Heart right ventricle (tissue), 16 donors: ENCODE results near the gene SLC1A2. TPM values are rescaled to one million over a fixed set of nuclear protein-coding genes. Genes with fewer than 3 reads are reported as not detected.

ENCODE experiments used
- ATAC-seq, 8 donors: fragments of 200-7000 bp; cut with Tn5 transposase; one replicate each; pipeline ENCODE4 v1.9.1; 2020; ENCODE audit warnings: mild to moderate bottlenecking in 8 of 8, moderate library complexity in 8 of 8, moderate number of reproducible peaks in 1 of 8
- DNase-seq, 2 donors: peaks; one replicate each; pipeline ENCODE4 v3.0.0-alpha.2; 2020
- H3K27ac ChIP-seq, 10 donors: fragments of 200-600 bp; sonication (generic) in 2 of 10; one replicate each; pipeline versions ENCODE4 v1.5.0 to v1.8.0; 2020 to 2022; ENCODE audit warnings: mild to moderate bottlenecking in 3 of 10
- H3K27me3 ChIP-seq, 7 donors: fragments of 200-600 bp; one replicate each; pipeline ENCODE4 v1.8.0; 2021 to 2022; ENCODE audit warnings: mild to moderate bottlenecking in 2 of 7
- H3K36me3 ChIP-seq, 9 donors: fragments of 200-600 bp; sonication (generic) in 1 of 9; one replicate each; pipeline versions ENCODE4 v1.5.0 to v1.8.0; 2020 to 2022; ENCODE audit warnings: mild to moderate bottlenecking in 2 of 9
- H3K4me1 ChIP-seq, 9 donors: fragments of 200-600 bp; sonication (generic) in 1 of 9; one replicate each; pipeline versions ENCODE4 v1.5.0 to v1.8.0; 2020 to 2022; ENCODE audit warnings: mild to moderate bottlenecking in 4 of 9
- H3K4me3 ChIP-seq, 10 donors: fragments of 200-600 bp; sonication (generic) in 2 of 10; one replicate each; pipeline versions ENCODE4 v1.5.0 to v1.8.0; 2020 to 2022; ENCODE audit warnings: mild to moderate bottlenecking in 7 of 10, moderate library complexity in 2 of 10
- H3K9me3 ChIP-seq, 11 donors: fragments of 200-600 bp in 10 of 11; sonication (generic) in 2 of 11; one replicate each; pipeline versions ENCODE4 v1.5.0 to v1.8.0; 2013 to 2022; ENCODE audit warnings: mild to moderate bottlenecking in 2 of 11, control low read depth in 1 of 11, moderate library complexity in 1 of 11
- WGBS, 2 donors: extraction: QIAGEN DNeasy Blood & Tissue Kit; methylation state at CpG; one replicate each; pipeline ENCODE4 v1.1.7; 2013; ENCODE audit warnings: inconsistent platforms in 1 of 2; 5-methylcytosine and 5-hydroxymethylcytosine counted together
- intact Hi-C, 10 donors: fragments of 100-400 bp; cut with DNase I; formaldehyde crosslinking; loops; one replicate each; pipeline versions ENCODE4 v1.11.1 to v1.14.2; 2022
- polyA plus RNA-seq, 2 donors: library from polyadenylated mRNA; stranded (reverse); fragments of 200-250 nt; gene quantifications; one replicate each; pipeline ENCODE4 v1.2.3, GENCODE V29; 2013
- total RNA-seq, 10 donors: library from RNA; stranded (reverse); fragmentation: NEBNext Ultra II Directional in 3 of 10; extraction: Animal tissue kit (Norgen Biotek cat#: 25700) in 3 of 10; gene quantifications; one replicate each; pipeline versions ENCODE4 v1.2.1 to v1.2.4, GENCODE V29; 2021 to 2023
- TF ChIP-seq, protein P1 (sequence below), 9 donors: fragments of 200-600 bp; sonication (generic) in 2 of 9; IDR thresholded peaks; one replicate each; pipeline versions ENCODE4 v1.5.0 to v1.8.0; 2021 to 2022; ENCODE audit warnings: antibody characterized with exemption in 9 of 9, mild to moderate bottlenecking in 5 of 9, moderate library complexity in 1 of 9
- donor health status: Arrhythmogenic right ventricular cardiomyopathy.
- donor health status: ischemic (EF 13 %, LVEDD 7.1; RV severe dilation, severe dysfunction).
- donor health status: healthy with polysubstance abuse.
- donor health status: DM: no; HTN: yes; CAD: no.
- donor health status: DM: no; HTN: no; CAD: no.
- donor health status: ischemic (EF 25% LVEDD 6.9; RV normal size, moderate dysfunction).
- donor health status: ischemic (EF 25% LVEDD 5.7; RV mildly dilated, moderate dysfunction).
- donor health status: healthy.
- donor health status: DM: yes; HTN: yes; CAD: no.
- donor health status: Ischemic cardiomyopathy.
- donor health status: ischemic (EF 35%, LVEDD 5.7; RV mildly dilated, moderate dysfunction).
- donor health status: nonischemic (EF 11% LVEDD 7.7; RV severe dilation, severe dysfunction).
- donor health status: DM: yes; HTN: yes; CAD: no.
- donor health status: PGD.
- donor health status: ischemic (EF 29% LVEDD 5.4; RV normal size, mild dysfunction).
- donor health status: nonischemic (EF 23%, LVEDD 6.1; RV moderate dilation, normal function).

The SLC1A2 gene
- total and polyA plus RNA-seq, 12 donors: 0.29 to 25.8 (median 3.4) TPM

DNA sequence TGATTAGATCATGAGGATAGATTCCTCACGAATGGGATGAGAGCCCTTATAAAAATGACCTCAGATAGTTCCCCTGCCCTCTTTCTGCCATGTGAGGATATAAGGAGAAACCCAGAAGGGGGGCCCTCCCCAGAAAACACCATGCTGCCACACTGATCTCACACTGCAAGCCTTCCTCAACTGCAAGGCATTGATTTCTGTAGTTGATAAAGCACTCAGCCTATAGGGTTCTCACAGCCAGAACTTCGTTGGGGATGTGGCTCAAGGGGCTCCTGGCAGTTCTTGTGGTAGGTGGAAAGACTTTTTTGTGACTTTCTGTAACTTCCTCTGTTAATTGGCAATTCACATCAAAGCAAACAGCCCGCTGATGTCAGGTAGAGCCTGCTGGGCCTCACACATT is 171.5 kb downstream of the SLC1A2 start:
- peaks cover 0 to 34% (median 10%) of the 10 kb centered on the region in 9 donors for H3K4me1 ChIP-seq
- TF ChIP-seq, protein P1, sequence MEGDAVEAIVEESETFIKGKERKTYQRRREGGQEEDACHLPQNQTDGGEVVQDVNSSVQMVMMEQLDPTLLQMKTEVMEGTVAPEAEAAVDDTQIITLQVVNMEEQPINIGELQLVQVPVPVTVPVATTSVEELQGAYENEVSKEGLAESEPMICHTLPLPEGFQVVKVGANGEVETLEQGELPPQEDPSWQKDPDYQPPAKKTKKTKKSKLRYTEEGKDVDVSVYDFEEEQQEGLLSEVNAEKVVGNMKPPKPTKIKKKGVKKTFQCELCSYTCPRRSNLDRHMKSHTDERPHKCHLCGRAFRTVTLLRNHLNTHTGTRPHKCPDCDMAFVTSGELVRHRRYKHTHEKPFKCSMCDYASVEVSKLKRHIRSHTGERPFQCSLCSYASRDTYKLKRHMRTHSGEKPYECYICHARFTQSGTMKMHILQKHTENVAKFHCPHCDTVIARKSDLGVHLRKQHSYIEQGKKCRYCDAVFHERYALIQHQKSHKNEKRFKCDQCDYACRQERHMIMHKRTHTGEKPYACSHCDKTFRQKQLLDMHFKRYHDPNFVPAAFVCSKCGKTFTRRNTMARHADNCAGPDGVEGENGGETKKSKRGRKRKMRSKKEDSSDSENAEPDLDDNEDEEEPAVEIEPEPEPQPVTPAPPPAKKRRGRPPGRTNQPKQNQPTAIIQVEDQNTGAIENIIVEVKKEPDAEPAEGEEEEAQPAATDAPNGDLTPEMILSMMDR (IDR thresholded peaks at IDR 0.05): no peak
- no peaks in the 10 kb centered on the region for H3K27me3 ChIP-seq
- H3K9me3 ChIP-seq: no peaks in the 10 kb centered on the region
- DNase-seq: no peak
- H3K4me3 ChIP-seq: no peak overlapping the region
- WGBS, 2 donors: 84 to 88% methylated on average over 3 of the region's 3 CpGs
- peak overlapping the region in 7 of 10 donors; percentile 50 to 88 (median 84) for H3K27ac ChIP-seq
- H3K36me3 ChIP-seq: no peaks in the 10 kb centered on the region
- intact Hi-C loops: loop anchor here in 4 of 10 donors (5.0 to 10.0 kb wide), 5 partner anchors 117 to 326 kb away; no protein-coding TSS in a partner anchor
- no peak for ATAC-seq

DNA sequence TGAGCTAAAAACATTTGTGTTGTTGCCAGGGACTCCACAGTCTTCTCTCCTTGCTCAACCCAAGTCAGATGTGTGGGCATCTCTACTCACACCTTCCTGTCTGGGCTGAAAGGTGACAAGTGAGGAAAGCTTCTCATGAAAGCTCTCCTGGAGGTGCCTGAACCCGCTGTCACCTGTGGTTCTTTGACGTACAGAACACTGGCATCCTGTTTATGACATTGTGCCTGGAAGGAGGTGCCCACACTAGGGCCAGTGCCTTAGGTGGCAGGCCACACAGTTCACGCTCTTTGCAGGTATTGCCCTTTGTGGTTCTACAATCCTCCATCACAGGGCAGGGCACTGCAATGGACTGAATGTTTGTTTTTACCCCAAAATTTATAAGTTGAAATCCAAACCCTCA is 171.9 kb downstream of the SLC1A2 start:
- no peak for DNase-seq
- 81 to 87% methylated on average over 3 of the region's 3 CpGs for WGBS, 2 donors
- intact Hi-C loops: loop anchor here in 4 of 10 donors (5.0 to 10.0 kb wide), 5 partner anchors 117 to 325 kb away; no protein-coding TSS in a partner anchor

DNA sequence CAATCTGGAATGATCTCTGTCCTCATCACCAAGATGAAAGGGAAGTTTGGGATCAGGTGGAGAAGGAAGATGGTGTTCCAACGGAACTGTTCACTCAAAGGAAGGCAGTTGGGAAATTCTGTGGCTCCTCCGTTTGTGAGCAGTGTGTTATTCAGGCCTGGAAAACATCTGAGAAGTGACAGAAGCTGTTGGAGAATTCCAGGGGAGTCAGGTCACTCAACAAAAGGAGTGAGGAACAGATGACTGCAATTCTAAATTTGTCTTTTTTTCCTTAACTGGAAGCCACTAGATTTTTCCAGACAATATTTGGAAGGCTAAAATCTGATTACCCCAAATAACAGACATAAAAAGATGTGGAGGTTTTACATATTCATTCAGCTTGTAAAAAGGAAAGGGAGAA is 172.6 kb downstream of the SLC1A2 start:
- ATAC-seq (peak; percentile 55 to 96 (median 92)), DNase-seq (peak in 1 of 2 donors; percentile 60)
- 26 to 32% methylated on average over 2 of the region's 2 CpGs for WGBS, 2 donors
- intact Hi-C loops: loop anchor here in 4 of 10 donors (5.0 to 10.0 kb wide), 5 partner anchors 118 to 324 kb away; no protein-coding TSS in a partner anchor
- no peaks in the 10 kb centered on the region for H3K9me3 ChIP-seq
- no peaks in the 10 kb centered on the region for H3K27me3 ChIP-seq
- TF ChIP-seq, protein P1 (IDR thresholded peaks at IDR 0.05): no peak
- H3K4me3 ChIP-seq: no peak overlapping the region
- H3K4me1 ChIP-seq: peaks cover 0 to 34% (median 10%) of the 10 kb centered on the region in 9 donors
- H3K27ac ChIP-seq: peak overlapping the region; percentile 8 to 88 (median 72)
- H3K36me3 ChIP-seq: no peaks in the 10 kb centered on the region

More for the DNA sequence above, 171.9 kb downstream of the SLC1A2 start:
- Histone ChIP-seq H3K9me3 (no peaks in the 10 kb centered on the region), H3K4me1 (peaks cover 0 to 34% (median 10%) of the 10 kb centered on the region in 9 donors), H3K4me3 (no peak overlapping the region), H3K27me3 (no peaks in the 10 kb centered on the region), H3K27ac (peak overlapping the region in 8 of 10 donors; percentile 50 to 88 (median 83)), H3K36me3 (no peaks in the 10 kb centered on the region)
- TF ChIP-seq, protein P1 (IDR thresholded peaks at IDR 0.05): no peak
- ATAC-seq: peak in 6 of 8 donors; percentile 12 to 51 (median 26)

DNA sequence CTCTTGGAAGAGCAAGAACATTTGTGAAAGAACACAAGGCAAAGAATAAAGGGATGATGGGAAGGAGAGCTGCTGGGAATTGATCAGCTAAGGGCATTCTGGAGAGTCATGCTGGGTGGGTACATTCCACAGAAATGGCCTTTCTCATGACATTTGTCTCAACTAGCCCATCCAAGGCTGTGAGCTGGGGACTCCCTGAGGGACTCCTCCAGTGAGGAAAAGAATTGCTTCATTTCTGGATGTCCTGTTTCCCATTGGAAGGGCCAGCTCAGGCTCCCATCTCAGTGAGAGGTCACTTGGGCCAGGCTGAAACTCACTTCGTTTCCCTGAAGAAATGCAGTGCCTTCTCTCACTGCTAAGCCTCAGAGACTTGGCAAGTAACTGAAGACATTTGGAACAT is 173.6 kb downstream of the SLC1A2 start:
- no peaks in the 10 kb centered on the region for H3K27me3 ChIP-seq
- DNase-seq (peak in 1 of 2 donors; percentile 23), ATAC-seq (peak; percentile 29 to 73 (median 36))
- H3K36me3 ChIP-seq: no peaks in the 10 kb centered on the region
- H3K9me3 ChIP-seq: no peaks in the 10 kb centered on the region
- intact Hi-C loops: loop anchor here in 4 of 10 donors (5.0 to 10.0 kb wide), 5 partner anchors 119 to 323 kb away; no protein-coding TSS in a partner anchor
- H3K27ac ChIP-seq: peak overlapping the region in 9 of 10 donors; percentile 8 to 88 (median 82)
- peaks cover 0 to 34% (median 10%) of the 10 kb centered on the region in 9 donors for H3K4me1 ChIP-seq
- 69 to 86% methylated on average over 1 of the region's 1 CpG for WGBS, 2 donors
- TF ChIP-seq, protein P1 (IDR thresholded peaks at IDR 0.05): no peak
- no peak overlapping the region for H3K4me3 ChIP-seq
